IPS DF 6.9 (cell line): ENCODE results near the gene STPG1.
A peak's percentile ranks its signal among the peaks of the same experiment; 100 is the strongest.

Experiments
- DNase-seq: peaks from one replicate; pipeline ENCODE4 v3.0.0-alpha.2; 2013; ENCODE audit warnings: low read depth, low spot score
- H3K27ac ChIP-seq: one replicate; pipeline ENCODE4 v1.5.1; 2013; ENCODE audit warnings: low read length, control low read depth
- H3K27me3 ChIP-seq: 2 replicates; pipeline ENCODE4 v1.6.1; 2013; ENCODE audit warnings: mild to moderate bottlenecking, low read length; ENCODE audit not compliant: control insufficient read depth, insufficient read depth
- H3K36me3 ChIP-seq: 2 replicates; pipeline ENCODE4 v1.6.1; 2013; ENCODE audit warnings: low read length; ENCODE audit not compliant: control insufficient read depth, insufficient read depth
- H3K4me1 ChIP-seq: 2 replicates; pipeline ENCODE4 v1.6.1; 2013; ENCODE audit warnings: low read length; ENCODE audit not compliant: control insufficient read depth, insufficient read depth
- H3K4me3 ChIP-seq: 2 replicates; pipeline ENCODE4 v1.5.1; 2013; ENCODE audit warnings: mild to moderate bottlenecking, low read length
- H3K9me3 ChIP-seq: 2 replicates; pipeline ENCODE4 v1.6.1; 2013; ENCODE audit warnings: low read length, inconsistent platforms; ENCODE audit not compliant: control insufficient read depth, insufficient read depth
- WGBS: extraction: QIAGEN DNeasy Blood & Tissue Kit; methylation state at CpG from one replicate; pipeline ENCODE4 v1.1.7; 2013; ENCODE audit warnings: mixed read lengths, missing lambda C conversion rate; ENCODE audit not compliant: insufficient read length, insufficient coverage; 5-methylcytosine and 5-hydroxymethylcytosine counted together

The STPG1 gene

GRCh38 chr1:24319312-24319863, 94.2 kb downstream of the STPG1 start, which contains the start of gene GRHL3:
Gene GRHL3 (plus strand): TSS chr1:24319357. CDS start chr1:24319552, 195 bp downstream.
- H3K4me3 ChIP-seq = peak within 1 kb of the TSS; percentile 28; the same call in 1 of the 2 replicates
- WGBS = no CpG with 5 or more reads among the region's 21 CpGs
- peaks cover 5% of the 10 kb centered on the region; the same call in 1 of the 2 replicates for H3K4me1 ChIP-seq
- H3K36me3 ChIP-seq = no peaks in the 10 kb centered on the region
- H3K9me3 ChIP-seq = no peaks in the 10 kb centered on the region
- H3K27me3 ChIP-seq = peaks cover 15% of the 10 kb centered on the region; the same call in 1 of the 2 replicates
- DNase-seq = peak; percentile 71
- no peak within 1 kb of the TSS for H3K27ac ChIP-seq

DNA sequence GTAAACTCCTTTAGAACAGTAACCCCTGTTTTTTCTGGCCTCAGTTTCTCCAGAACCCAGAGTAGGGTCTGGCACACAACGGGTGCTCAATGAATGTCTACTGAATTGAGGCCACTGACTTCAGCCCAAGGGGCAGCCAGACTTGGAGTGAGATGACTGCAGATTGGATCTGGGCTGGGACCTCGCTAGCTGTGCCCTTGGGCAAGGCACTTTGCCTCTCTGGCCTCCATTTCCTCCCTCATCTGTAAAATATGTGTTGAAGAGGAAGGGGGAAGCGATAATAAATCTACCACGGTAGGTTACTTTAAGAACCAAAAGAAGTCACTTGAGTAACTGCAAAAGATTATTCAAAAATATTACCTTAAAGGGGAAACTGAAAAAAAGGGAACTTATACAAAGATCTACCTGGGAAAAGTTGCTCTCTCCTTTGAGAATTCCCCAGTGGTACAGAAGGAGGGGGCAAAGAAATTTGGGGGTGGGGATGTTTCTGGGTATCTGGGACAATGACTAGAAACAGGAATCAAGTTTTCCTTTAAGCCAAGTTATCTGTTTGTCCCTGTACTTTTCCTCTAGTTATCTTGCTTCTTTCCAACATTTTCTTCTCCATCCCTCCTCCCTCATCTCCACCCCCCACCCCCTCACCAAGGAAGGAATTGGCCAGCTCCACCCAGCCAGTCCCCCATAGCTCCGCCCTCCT, 94.8 kb downstream of the STPG1 start:
- no peaks in the 10 kb centered on the region for H3K36me3 ChIP-seq
- H3K4me3 ChIP-seq = no peak overlapping the region
- H3K27ac ChIP-seq = no peak overlapping the region
- no peaks in the 10 kb centered on the region for H3K9me3 ChIP-seq
- no CpG with 5 or more reads among the region's 5 CpGs for WGBS
- DNase-seq = no peak
- H3K27me3 ChIP-seq = peaks cover 15% of the 10 kb centered on the region; the same call in 1 of the 2 replicates
- H3K4me1 ChIP-seq = peaks cover 5% of the 10 kb centered on the region; the same call in 1 of the 2 replicates

DNA sequence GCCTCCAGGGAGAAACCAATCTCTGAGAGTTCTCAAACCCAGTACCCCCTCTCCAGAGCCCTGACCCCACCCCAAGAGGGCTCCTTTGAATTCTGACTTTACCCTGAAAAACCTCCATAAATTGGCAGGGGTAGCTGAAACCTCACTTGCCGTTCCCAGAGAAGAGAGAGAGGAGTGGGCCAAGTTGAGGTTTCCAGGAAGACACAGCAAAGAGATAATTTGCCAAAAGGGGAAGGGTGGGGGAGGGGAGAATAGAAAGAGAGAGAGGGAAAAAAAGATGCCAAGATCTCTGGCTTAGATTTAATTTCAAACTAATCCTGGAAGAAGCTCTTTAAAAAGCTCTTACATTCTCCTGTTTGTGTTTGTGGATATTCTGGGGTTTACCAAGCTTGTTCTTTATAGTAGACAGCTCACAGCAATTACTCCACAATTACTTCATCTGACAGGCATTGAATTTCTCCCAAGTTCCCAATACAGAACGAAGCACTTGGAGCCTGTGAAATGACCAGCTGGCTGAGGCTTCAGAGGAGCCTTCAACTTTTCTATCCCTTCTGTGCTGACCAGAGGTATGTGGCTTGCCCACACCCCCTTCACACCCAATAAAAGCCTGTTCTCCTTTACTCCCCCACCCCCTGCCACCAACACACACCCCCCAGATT, 95.5 kb downstream of the STPG1 start:
- H3K9me3 ChIP-seq = no peaks in the 10 kb centered on the region

GRCh38 chr1:24317081-24317480, 96.5 kb downstream of the STPG1 start:
- H3K4me1 ChIP-seq = peaks cover 5% of the 10 kb centered on the region; the same call in 1 of the 2 replicates
- no peaks in the 10 kb centered on the region for H3K36me3 ChIP-seq
- peaks cover 13% of the 10 kb centered on the region; the same call in 1 of the 2 replicates for H3K27me3 ChIP-seq
- no CpG with 5 or more reads among the region's 6 CpGs for WGBS
- H3K27ac ChIP-seq = no peak overlapping the region
- no peak overlapping the region for H3K4me3 ChIP-seq
- H3K9me3 ChIP-seq = no peaks in the 10 kb centered on the region
- DNase-seq = no peak

More for the DNA sequence above, 95.5 kb downstream of the STPG1 start:
- no peak overlapping the region for H3K4me3 ChIP-seq
- DNase-seq = no peak
- WGBS = no CpG with 5 or more reads among the region's 2 CpGs
- H3K4me1 ChIP-seq = peaks cover 5% of the 10 kb centered on the region; the same call in 1 of the 2 replicates
- H3K27ac ChIP-seq = no peak overlapping the region
- H3K27me3 ChIP-seq = peaks cover 14% of the 10 kb centered on the region; the same call in 1 of the 2 replicates
- H3K36me3 ChIP-seq = no peaks in the 10 kb centered on the region

DNA sequence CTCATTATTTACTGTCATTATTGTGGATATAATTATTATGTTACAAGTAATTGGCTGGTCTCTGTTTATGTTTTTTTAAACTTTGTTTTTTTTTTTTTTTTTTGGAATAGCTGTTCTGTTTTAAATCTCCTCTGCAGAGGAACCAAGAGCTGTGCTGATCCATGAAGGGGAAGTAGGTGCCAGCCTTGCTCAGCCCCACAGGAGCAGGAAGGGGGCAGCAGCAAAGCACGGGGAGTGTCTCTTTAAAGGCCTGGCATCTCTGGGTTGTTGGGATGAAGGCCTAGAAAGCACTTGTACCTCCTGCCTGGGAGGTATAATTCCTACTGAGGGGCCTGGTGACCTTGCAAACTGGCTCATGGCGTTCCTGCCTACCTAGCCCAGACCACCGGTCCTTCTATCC, 96.9 kb downstream of the STPG1 start:
- Histone ChIP-seq H3K4me3 (no peak overlapping the region), H3K27ac (no peak overlapping the region), H3K27me3 (peaks cover 13% of the 10 kb centered on the region; the same call in 1 of the 2 replicates), H3K36me3 (no peaks in the 10 kb centered on the region), H3K4me1 (peaks cover 4% of the 10 kb centered on the region; the same call in 1 of the 2 replicates), H3K9me3 (no peaks in the 10 kb centered on the region)
- WGBS = no CpG with 5 or more reads among the region's 3 CpGs
- no peak for DNase-seq

GRCh38 chr1:24315391-24315790, 98.2 kb downstream of the STPG1 start:
- Histone ChIP-seq H3K27me3 (peaks cover 6% of the 10 kb centered on the region; the same call in 1 of the 2 replicates), H3K4me3 (no peak overlapping the region), H3K4me1 (peaks cover 2% of the 10 kb centered on the region; the same call in 1 of the 2 replicates), H3K9me3 (no peaks in the 10 kb centered on the region), H3K36me3 (no peaks in the 10 kb centered on the region), H3K27ac (no peak overlapping the region)
- no CpG with 5 or more reads among the region's 6 CpGs for WGBS
- DNase-seq = no peak

GRCh38 chr1:24311741-24312140, 101.8 kb downstream of the STPG1 start:
- no peaks in the 10 kb centered on the region for H3K27me3 ChIP-seq
- peaks cover 14% of the 10 kb centered on the region; the same call in 1 of the 2 replicates for H3K4me1 ChIP-seq
- DNase-seq = no peak
- WGBS = no CpG with 5 or more reads among the region's 1 CpG
- no peaks in the 10 kb centered on the region for H3K9me3 ChIP-seq
- H3K4me3 ChIP-seq = no peak overlapping the region
- H3K27ac ChIP-seq = no peak overlapping the region
- H3K36me3 ChIP-seq = no peaks in the 10 kb centered on the region

DNA sequence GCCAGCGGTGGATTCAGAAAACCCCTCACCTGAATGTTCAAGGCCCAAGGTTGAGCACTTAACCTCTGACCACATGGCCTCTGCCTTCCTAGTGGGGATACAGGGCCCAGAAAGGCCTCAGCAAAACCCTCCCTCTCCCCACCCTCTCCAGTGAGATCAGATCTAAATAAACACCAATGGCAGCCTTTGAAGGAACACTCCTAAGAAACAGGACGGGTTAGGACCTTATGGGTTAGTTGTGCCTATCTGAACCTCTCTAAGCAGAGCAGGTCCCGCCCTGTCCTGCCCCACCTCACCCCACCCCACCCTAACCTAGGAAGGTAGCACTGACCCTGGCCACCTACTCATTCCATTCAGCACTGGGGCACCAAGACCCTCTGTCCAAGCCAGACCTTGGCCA, 102.3 kb downstream of the STPG1 start:
- no peaks in the 10 kb centered on the region for H3K9me3 ChIP-seq
- no peak overlapping the region for H3K4me3 ChIP-seq
- no peak overlapping the region for H3K27ac ChIP-seq
- no peaks in the 10 kb centered on the region for H3K36me3 ChIP-seq
- WGBS = no CpG with 5 or more reads among the region's 3 CpGs
- peaks cover 14% of the 10 kb centered on the region; the same call in 1 of the 2 replicates for H3K4me1 ChIP-seq
- no peak for DNase-seq
- H3K27me3 ChIP-seq = no peaks in the 10 kb centered on the region

- WGBS = no CpG with 5 or more reads among the region's 4 CpGs
- H3K27ac ChIP-seq = no peak overlapping the region
- DNase-seq = no peak
Observed at GRCh38 chr1:24309762-24310485, 103.7 kb downstream of the STPG1 start.

More at GRCh38 chr1:24309762-24310485, 103.7 kb downstream of the STPG1 start:
- no peaks in the 10 kb centered on the region for H3K27me3 ChIP-seq
- no peak overlapping the region for H3K4me3 ChIP-seq
- no peaks in the 10 kb centered on the region for H3K9me3 ChIP-seq
- peaks cover 14% of the 10 kb centered on the region; the same call in 1 of the 2 replicates for H3K4me1 ChIP-seq
- no peaks in the 10 kb centered on the region for H3K36me3 ChIP-seq
